HEK293T (cell line): ENCODE measurements around the gene GPR37L1.

Experiments
- ARNT ChIP-seq: fragments of 450-650 bp; IDR thresholded peaks from 2 replicates; pipeline ENCODE4 v1.6.1; 2017; ENCODE audit warnings: mild to moderate bottlenecking
- ELF4 ChIP-seq: fragments of 450-650 bp; IDR thresholded peaks from 2 replicates; pipeline ENCODE4 v1.6.1; 2017; ENCODE audit warnings: antibody characterized with exemption
- FOXA1 ChIP-seq: fragments of 450-650 bp; IDR thresholded peaks from 2 replicates; pipeline ENCODE4 v1.6.1; 2016; ENCODE audit warnings: mild to moderate bottlenecking
- FOXM1 ChIP-seq: fragments of 450-650 bp; IDR thresholded peaks from 2 replicates; pipeline ENCODE4 v1.6.1; 2017; ENCODE audit warnings: mild to moderate bottlenecking, borderline replicate concordance
- HDGF ChIP-seq: fragments of 450-650 bp; IDR thresholded peaks from 2 replicates; pipeline ENCODE4 v1.6.1; 2017; ENCODE audit warnings: antibody characterized with exemption, borderline replicate concordance
- NFRKB ChIP-seq: fragments of 450-650 bp; IDR thresholded peaks from 2 replicates; pipeline ENCODE4 v1.6.1; 2016; ENCODE audit warnings: mild to moderate bottlenecking, moderate library complexity
- SP1 ChIP-seq: fragments of 450-650 bp; IDR thresholded peaks from 2 replicates; pipeline ENCODE4 v1.6.1; 2017
- SUZ12 ChIP-seq: fragments of 450-650 bp; IDR thresholded peaks from 2 replicates; pipeline ENCODE4 v1.6.1; 2016; ENCODE audit warnings: mild to moderate bottlenecking
- ZNF384 ChIP-seq: fragments of 450-650 bp; IDR thresholded peaks from 2 replicates; pipeline ENCODE4 v1.6.1; 2016
- TF ChIP-seq, protein P1 (sequence below): fragments of 450-650 bp; IDR thresholded peaks from 2 replicates; pipeline ENCODE4 v1.6.1; 2016

DNA sequence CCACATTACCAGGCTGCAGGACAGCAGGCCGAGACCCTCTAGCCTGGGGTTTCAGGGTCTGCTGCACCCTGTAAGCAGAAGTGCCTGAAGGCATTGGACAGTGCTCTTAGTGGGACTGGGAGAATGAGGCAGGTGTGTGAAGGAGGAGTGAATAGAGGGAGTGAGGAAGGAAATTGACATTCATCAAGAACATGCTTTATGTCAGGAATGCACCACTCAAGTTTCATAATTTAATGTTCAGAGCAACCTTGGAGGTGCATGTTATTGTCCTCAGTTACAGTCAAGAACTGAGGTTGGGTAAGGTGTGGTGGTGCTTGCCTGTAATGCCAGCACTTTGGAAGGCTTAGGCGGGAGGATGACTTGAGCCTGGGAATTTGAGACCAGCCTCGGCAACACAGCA lies 11.7 kb upstream of the GPR37L1 start:
- TF ChIP-seq ELF4 = no peak
- no peak for TF ChIP-seq SUZ12
- no peak for TF ChIP-seq SP1
- TF ChIP-seq, protein P1, sequence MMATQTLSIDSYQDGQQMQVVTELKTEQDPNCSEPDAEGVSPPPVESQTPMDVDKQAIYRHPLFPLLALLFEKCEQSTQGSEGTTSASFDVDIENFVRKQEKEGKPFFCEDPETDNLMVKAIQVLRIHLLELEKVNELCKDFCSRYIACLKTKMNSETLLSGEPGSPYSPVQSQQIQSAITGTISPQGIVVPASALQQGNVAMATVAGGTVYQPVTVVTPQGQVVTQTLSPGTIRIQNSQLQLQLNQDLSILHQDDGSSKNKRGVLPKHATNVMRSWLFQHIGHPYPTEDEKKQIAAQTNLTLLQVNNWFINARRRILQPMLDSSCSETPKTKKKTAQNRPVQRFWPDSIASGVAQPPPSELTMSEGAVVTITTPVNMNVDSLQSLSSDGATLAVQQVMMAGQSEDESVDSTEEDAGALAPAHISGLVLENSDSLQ = no peak
- no peak for TF ChIP-seq NFRKB
- TF ChIP-seq FOXA1 = no peak
- TF ChIP-seq ZNF384 = no peak
- no peak for TF ChIP-seq ARNT
- TF ChIP-seq FOXM1 = no peak
- TF ChIP-seq HDGF = no peak
